ENCODE data around the gene PTCD2.

The PTCD2 gene

DNA sequence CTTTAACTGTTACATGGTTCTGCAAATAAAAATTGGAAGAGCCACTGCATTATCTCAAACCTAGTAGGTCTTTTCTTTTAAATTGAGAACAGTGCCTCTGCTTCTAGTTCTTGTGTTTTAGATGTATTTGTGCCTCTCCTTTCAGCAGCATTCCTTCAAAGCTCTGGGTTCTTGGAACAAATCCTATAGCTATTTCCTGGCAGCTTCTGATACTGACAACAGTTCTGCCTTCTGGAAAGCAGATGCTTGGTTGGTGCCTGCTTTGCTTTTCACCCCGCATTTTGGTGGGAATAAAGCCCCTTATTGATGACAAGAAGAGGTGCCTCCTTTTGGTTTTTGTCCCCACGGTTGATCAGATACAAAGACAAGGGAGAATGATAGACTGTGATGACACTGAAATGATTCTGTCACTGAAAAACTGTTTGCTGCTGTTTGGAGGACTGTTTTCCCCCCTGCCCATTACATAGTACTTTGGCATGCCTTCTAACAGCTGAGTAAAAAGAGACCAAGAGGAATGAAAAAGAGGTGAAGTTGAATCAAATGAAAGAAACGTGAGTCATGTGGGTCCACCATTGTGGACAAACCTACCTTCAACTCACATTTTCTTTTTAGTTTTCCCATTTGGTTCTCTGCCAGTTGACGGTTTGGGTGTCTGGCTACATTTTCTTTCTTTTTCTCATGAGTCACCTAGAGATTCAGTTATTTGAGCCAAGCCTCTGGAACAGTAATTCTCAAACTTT is 5.6 kb downstream of the PTCD2 start:
- H3K4me3 ChIP-seq (ENCODE audit: low read depth, low read length) = peak overlapping the region; percentile 15
- no peak for TF ChIP-seq CTCF (IDR thresholded peaks at IDR 0.05; ENCODE audit: low read depth, low read length)

GRCh38 chr5:72326306-72326649 is 6.1 kb downstream of the PTCD2 start:
- no peak for TF ChIP-seq CTCF (IDR thresholded peaks at IDR 0.05; ENCODE audit: low read depth, low read length)
- H3K4me3 ChIP-seq (ENCODE audit: low read depth, low read length) = no peak overlapping the region; the same call in 1 of the 2 replicates

GRCh38 chr5:72328172-72328571 is 8.0 kb downstream of the PTCD2 start:
- no peak overlapping the region for H3K4me3 ChIP-seq (ENCODE audit: low read depth, low read length)
- TF ChIP-seq CTCF (IDR thresholded peaks at IDR 0.05; ENCODE audit: low read depth, low read length) = no peak

DNA sequence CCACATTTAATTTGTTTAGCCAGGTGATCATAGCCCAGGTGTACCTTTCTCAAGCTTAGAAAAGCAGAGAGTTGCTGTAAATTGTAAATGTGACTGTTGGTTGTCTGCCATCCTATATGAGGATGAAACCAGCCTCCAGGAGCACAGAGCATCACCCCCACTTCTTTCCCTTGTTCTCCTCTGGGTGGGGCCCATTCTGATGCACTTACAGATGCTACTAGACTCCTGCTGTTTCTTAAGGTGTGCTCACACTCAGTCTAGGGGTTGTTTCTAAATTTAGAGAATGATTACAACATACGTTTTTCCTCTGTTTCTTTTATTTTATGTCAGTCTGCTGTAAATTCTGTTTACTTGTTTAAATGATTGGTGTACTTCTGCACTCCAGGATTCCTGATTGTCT is 10.5 kb downstream of the PTCD2 start:
- H3K4me3 ChIP-seq (ENCODE audit: low read depth, low read length) = no peak overlapping the region
- no peak for TF ChIP-seq CTCF (IDR thresholded peaks at IDR 0.05; ENCODE audit: low read depth, low read length)

DNA sequence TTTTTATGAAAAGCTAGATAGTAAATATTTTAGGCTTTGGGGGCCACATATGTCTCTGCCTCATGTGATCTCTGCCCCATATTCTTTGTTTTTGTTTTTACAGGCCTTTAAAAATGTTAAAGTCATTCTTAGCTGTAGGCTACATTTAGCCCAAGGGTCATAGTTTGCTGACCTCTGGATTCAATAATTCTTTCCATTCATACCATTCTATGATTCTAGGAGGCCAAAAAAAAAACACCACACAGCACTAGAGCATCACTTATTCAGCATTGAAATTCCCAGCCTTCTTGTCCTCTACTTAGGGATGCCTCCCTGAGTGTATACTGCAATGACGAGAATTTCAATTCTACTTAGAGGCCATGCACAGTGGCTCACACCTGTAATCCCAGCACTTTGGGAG is 17.0 kb downstream of the PTCD2 start:
- TF ChIP-seq CTCF (IDR thresholded peaks at IDR 0.05; ENCODE audit: low read depth, low read length) = no peak
- no peak overlapping the region for H3K4me3 ChIP-seq (ENCODE audit: low read depth, low read length)

DNA sequence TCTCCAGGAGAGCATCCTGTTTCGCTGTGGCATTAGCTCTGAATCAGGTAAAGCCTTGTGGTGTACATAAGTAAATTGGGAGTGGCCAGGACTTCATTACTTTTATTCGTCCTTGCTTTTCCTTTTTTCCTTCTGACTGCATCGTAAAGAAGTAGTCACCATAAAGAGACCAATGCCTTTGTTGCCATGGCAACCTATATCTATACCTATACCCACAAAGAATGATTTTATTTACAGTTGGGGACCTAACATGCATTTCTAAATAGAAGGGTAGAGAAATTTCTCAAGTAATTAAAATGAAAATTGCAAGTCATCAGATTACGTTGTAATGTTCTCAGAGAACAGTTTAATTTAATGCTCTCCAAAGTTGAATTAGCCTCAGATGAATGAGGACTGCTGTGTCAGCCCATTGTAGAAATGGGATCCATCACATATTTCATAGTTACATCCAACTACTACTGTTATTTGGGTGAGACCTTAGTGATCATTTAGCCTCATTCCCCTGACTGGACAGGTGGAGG is 18.6 kb downstream of the PTCD2 start:
- no peak for TF ChIP-seq CTCF (IDR thresholded peaks at IDR 0.05; ENCODE audit: low read depth, low read length)
- H3K4me3 ChIP-seq (ENCODE audit: low read depth, low read length) = no peak overlapping the region

- H3K4me3 ChIP-seq (ENCODE audit: low read depth, low read length) = no peak overlapping the region
- TF ChIP-seq CTCF (IDR thresholded peaks at IDR 0.05; ENCODE audit: low read depth, low read length) = no peak
Measured at GRCh38 chr5:72346398-72346797, 26.2 kb downstream of the PTCD2 start.
